Activated CD4-positive, alpha-beta T cell treated with anti-CD3 and anti-CD28 coated beads, Interleukin-2, amount 50 U/mL, for 1 hour (primary cell): ENCODE measurements around the gene FAM171A2.
"Not testable (repeated sequence)": the region's sequence is repeated elsewhere in the genome, so short reads cannot be mapped to it uniquely, and the experiment has no call there.

Source experiments
- DNase-seq: peaks from one replicate; pipeline ENCODE4 v3.0.0-alpha.2; 2020

Gene FAM171A2

GRCh38 chr17:44383363-44383762, 19.7 kb upstream of the FAM171A2 start:
- no peak for DNase-seq

GRCh38 chr17:44382917-44383316, 19.3 kb upstream of the FAM171A2 start:
- DNase-seq, result no peak

- no peak for DNase-seq
Observed at GRCh38 chr17:44381810-44382305, 18.2 kb upstream of the FAM171A2 start.

GRCh38 chr17:44380767-44381166, 17.1 kb upstream of the FAM171A2 start:
- no peak for DNase-seq

GRCh38 chr17:44379887-44380286, 16.2 kb upstream of the FAM171A2 start:
- no peak for DNase-seq

- DNase-seq, result no peak
Observed at GRCh38 chr17:44378171-44378705, 14.6 kb upstream of the FAM171A2 start.

GRCh38 chr17:44376779-44377178, 13.1 kb upstream of the FAM171A2 start:
- DNase-seq, result no peak

- DNase-seq, result no peak
Observed at GRCh38 chr17:44376124-44376523, 12.5 kb upstream of the FAM171A2 start.

- DNase-seq, result no peak
Observed at GRCh38 chr17:44375196-44376017, 11.8 kb upstream of the FAM171A2 start.

GRCh38 chr17:44374306-44375195, 10.9 kb upstream of the FAM171A2 start:
- no peak for DNase-seq

- no peak for DNase-seq
Observed at GRCh38 chr17:44372036-44372435, 8.4 kb upstream of the FAM171A2 start.

GRCh38 chr17:44369414-44370023, 5.9 kb upstream of the FAM171A2 start:
- DNase-seq, result not testable (repeated sequence)

- not testable (repeated sequence) for DNase-seq
Observed at GRCh38 chr17:44368391-44369243, 5.0 kb upstream of the FAM171A2 start.

GRCh38 chr17:44367231-44367979, 3.8 kb upstream of the FAM171A2 start:
- DNase-seq, result no peak

- not testable (repeated sequence) for DNase-seq
Observed at GRCh38 chr17:44365051-44365450, 1.4 kb upstream of the FAM171A2 start.

- DNase-seq, result no peak
Observed at GRCh38 chr17:44362949-44363612, 572 bp downstream of the FAM171A2 start.

- no peak for DNase-seq
Observed at GRCh38 chr17:44362459-44362948, 1.1 kb downstream of the FAM171A2 start.

- no peak for DNase-seq
Observed at GRCh38 chr17:44361292-44362260, 2.1 kb downstream of the FAM171A2 start.

GRCh38 chr17:44360826-44361225, 2.8 kb downstream of the FAM171A2 start:
- DNase-seq, result no peak
